ENCODE data around the gene RPTOR. TPM values are rescaled to one million over a fixed set of nuclear protein-coding genes. Genes with fewer than 3 reads are reported as not detected.

RPTOR gene
- total RNA-seq, 1 experiment from 2014 or later = 46.2 TPM

DNA sequence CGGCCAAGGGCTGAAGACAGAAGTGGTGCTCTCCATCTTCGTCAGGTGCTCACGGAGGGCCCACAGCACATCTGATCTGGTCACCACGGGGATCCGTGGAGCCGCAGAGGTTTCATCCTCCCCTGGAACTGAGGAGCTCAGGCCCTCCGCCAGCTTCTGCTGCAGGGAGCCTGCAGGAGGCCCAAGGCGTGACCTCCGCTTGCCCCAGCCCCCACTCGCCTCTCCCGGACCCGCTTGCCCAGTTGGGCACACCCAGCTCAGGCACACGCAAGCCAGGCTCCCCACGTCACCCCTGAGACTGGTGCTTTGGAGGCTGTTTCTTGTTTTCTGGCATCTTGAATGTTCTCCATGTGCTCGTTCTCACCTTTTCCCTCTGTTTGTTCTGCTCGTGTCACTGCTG is 407.7 kb downstream of the RPTOR start:
- Histone ChIP-seq H3F3A (ENCODE audit: low read length, unreplicated experiment) (no peaks in the 10 kb centered on the region), H3K4me3 (ENCODE audit: low read length) (no peak overlapping the region), H3K9ac (ENCODE audit: low read length) (no peak overlapping the region), H3K27ac (ENCODE audit: low read length) (no peak overlapping the region), H3K4me2 (ENCODE audit: low read length) (no peak overlapping the region), H2AFZ (ENCODE audit: low read length) (no peak overlapping the region), H4K20me1 (ENCODE audit: low read length) (no peaks in the 10 kb centered on the region), H3K79me2 (ENCODE audit: low read length) (no peaks in the 10 kb centered on the region), H3K4me1 (ENCODE audit: insufficient read depth, low read length) (no peaks in the 10 kb centered on the region), H3K36me3 (ENCODE audit: low read depth, low read length) (no peaks in the 10 kb centered on the region; the same call in 1 of the 2 replicates), H3K27me3 (ENCODE audit: low read length) (no peaks in the 10 kb centered on the region), H3K9me2 (replicated peaks; ENCODE audit: low read length) (no peaks in the 10 kb centered on the region), H3K9me3 (ENCODE audit: low read length) (no peaks in the 10 kb centered on the region)
- ATAC-seq = no peak
- ChIA-PET CTCF (no interaction called here), POLR2A (ENCODE audit: unreplicated experiment) (no interaction called here)
- TF ChIP-seq CTCF (conservative IDR thresholded peaks at IDR 0.05; ENCODE audit: low read depth, low read length) (no peak), EZH2 (IDR thresholded peaks at IDR 0.05; ENCODE audit: low read length, unreplicated experiment) (no peak), EZH2phosphoT487 (IDR thresholded peaks at IDR 0.05; ENCODE audit: borderline replicate concordance, low read length) (no peak)
- intact Hi-C loops (cut with micrococcal nuclease) = no loop called here
- no peak for DNase-seq
- BruUV-seq (replicated peaks) = no TSS peak

DNA sequence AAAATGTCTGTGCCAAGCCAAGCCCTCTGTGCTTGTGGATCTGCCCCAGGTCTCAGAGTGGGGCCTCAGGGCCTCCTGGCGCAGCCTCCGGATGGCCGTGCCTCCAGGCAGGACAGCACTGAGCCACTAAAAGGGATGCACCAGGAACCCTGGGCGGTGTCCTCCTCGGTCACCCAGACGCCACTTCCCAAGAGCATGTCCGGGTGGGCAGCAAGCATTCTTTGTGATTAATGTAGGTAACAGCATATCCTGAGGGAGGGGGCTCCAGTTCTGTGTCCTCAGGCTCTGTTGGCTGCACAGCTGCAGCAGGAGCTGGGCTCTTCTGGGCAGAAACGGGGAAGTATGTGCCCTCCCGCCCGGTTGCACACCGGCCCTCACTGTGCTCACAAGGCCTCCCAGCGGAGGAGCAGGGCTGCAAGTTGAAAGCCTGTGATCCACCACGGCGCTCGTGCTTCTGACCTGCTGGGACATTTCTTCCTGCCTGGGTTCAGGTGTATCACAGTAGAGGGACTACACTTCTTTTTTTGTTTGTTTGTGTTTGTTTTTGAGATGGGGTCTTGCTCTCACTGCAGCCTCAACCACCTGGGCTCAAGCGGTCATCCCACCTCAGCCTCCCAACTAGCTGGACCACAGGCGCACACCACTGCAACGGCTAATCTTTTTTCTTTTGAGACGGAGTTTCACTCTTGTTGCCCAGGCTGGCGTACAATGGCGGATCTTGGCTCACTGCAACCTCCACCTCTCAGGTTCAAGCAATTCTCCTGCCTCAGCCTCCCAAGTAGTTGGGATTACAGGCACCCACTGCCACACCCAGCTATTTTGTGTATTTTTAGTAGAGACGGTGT is 409.1 kb downstream of the RPTOR start:
- H3K27ac ChIP-seq (ENCODE audit: low read length) = no peak overlapping the region
- no peak for TF ChIP-seq EZH2 (IDR thresholded peaks at IDR 0.05; ENCODE audit: low read length, unreplicated experiment)
- no TSS peak for BruUV-seq (replicated peaks)
- no peaks in the 10 kb centered on the region for H3K9me3 ChIP-seq (ENCODE audit: low read length)
- H3K4me1 ChIP-seq (ENCODE audit: insufficient read depth, low read length) = peaks cover under 1% of the 10 kb centered on the region; the same call in 1 of the 2 replicates
- H3K27me3 ChIP-seq (ENCODE audit: low read length) = no peaks in the 10 kb centered on the region
- intact Hi-C loops (cut with micrococcal nuclease) = no loop called here
- no peak overlapping the region for H3K4me2 ChIP-seq (ENCODE audit: low read length)
- no peak overlapping the region for H3K9ac ChIP-seq (ENCODE audit: low read length)
- H3K9me2 ChIP-seq (replicated peaks; ENCODE audit: low read length) = no peaks in the 10 kb centered on the region
- H2AFZ ChIP-seq (ENCODE audit: low read length) = no peak overlapping the region
- no peaks in the 10 kb centered on the region for H3K79me2 ChIP-seq (ENCODE audit: low read length)
- DNase-seq (no peak), ATAC-seq (no peak)
- H3K36me3 ChIP-seq (ENCODE audit: low read depth, low read length) = no peaks in the 10 kb centered on the region; the same call in 1 of the 2 replicates
- ChIA-PET POLR2A (ENCODE audit: unreplicated experiment) (no interaction called here), CTCF (no interaction called here)
- no peak overlapping the region for H3K4me3 ChIP-seq (ENCODE audit: low read length)
- no peaks in the 10 kb centered on the region for H3F3A ChIP-seq (ENCODE audit: low read length, unreplicated experiment)
- H4K20me1 ChIP-seq (ENCODE audit: low read length) = no peaks in the 10 kb centered on the region

DNA sequence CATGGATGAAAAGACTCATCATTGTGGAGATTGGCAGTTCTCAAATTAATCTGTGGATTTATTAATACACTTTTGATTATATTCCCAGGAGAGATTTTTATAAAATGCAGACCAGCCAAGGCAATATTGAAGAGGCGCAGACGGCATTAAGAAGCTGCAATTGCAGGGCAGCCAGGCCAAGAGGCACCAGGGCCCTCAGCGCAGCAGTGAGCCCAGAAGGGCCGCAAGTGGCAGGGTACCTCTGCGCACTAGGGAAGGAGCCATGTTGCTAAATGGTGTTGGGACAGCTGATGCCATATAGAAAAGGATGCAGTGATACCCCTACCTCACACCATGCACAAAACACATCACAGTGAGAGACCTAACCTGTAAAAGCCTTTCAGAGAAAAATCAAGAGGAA is 410.4 kb downstream of the RPTOR start:
- BruUV-seq (replicated peaks) = no TSS peak
- no peak overlapping the region for H3K4me3 ChIP-seq (ENCODE audit: low read length)
- H2AFZ ChIP-seq (ENCODE audit: low read length) = no peak overlapping the region
- H3K9me3 ChIP-seq (ENCODE audit: low read length) = no peaks in the 10 kb centered on the region
- no peak overlapping the region for H3K9ac ChIP-seq (ENCODE audit: low read length)
- no peaks in the 10 kb centered on the region for H3K9me2 ChIP-seq (replicated peaks; ENCODE audit: low read length)
- TF ChIP-seq EZH2 (IDR thresholded peaks at IDR 0.05; ENCODE audit: low read length, unreplicated experiment) (no peak), CTCF (conservative IDR thresholded peaks at IDR 0.05; ENCODE audit: low read depth, low read length) (no peak)
- ChIA-PET POLR2A (ENCODE audit: unreplicated experiment) (no interaction called here), CTCF (no interaction called here)
- no peaks in the 10 kb centered on the region for H3K27me3 ChIP-seq (ENCODE audit: low read length)
- H3K36me3 ChIP-seq (ENCODE audit: low read depth, low read length) = no peaks in the 10 kb centered on the region; the same call in 1 of the 2 replicates
- intact Hi-C loops (cut with micrococcal nuclease) = no loop called here
- ATAC-seq = no peak
- no peak overlapping the region for H3K27ac ChIP-seq (ENCODE audit: low read length)
- no peaks in the 10 kb centered on the region for H3K79me2 ChIP-seq (ENCODE audit: low read length)
- no peaks in the 10 kb centered on the region for H3F3A ChIP-seq (ENCODE audit: low read length, unreplicated experiment)
- H3K4me1 ChIP-seq (ENCODE audit: insufficient read depth, low read length) = peaks cover 9% of the 10 kb centered on the region; the same call in 1 of the 2 replicates
- no peak overlapping the region for H3K4me2 ChIP-seq (ENCODE audit: low read length)
- no peak for DNase-seq
- no peaks in the 10 kb centered on the region for H4K20me1 ChIP-seq (ENCODE audit: low read length)
